ENCODE measurements around the gene DDIT4. TPM values are rescaled to one million over a fixed set of nuclear protein-coding genes. Genes with fewer than 3 reads are reported as not detected.
"Not testable (repeated sequence)": the region's sequence is repeated elsewhere in the genome, so short reads cannot be mapped to it uniquely, and the experiment has no call there.

The DDIT4 gene
- total RNA-seq, 1 donor from 2014 or later: 257 TPM

- H3K27me3 ChIP-seq: no peaks in the 10 kb centered on the region
- Mint-ChIP-seq H3K36me3 (peaks cover 2% of the 10 kb centered on the region), H3K27me3 (ENCODE audit: insufficient read depth, low read depth) (peaks cover 14% of the 10 kb centered on the region), H3K4me1 (peaks cover 25% of the 10 kb centered on the region), H3K4me3 (peak overlapping the region; percentile 38), H3K27ac (peak overlapping the region; percentile 95), H3K9me3 (peaks cover 3% of the 10 kb centered on the region)
- H3K36me3 ChIP-seq: no peaks in the 10 kb centered on the region
- TF ChIP-seq EZH2phosphoT487 (IDR thresholded peaks at IDR 0.05) (no peak), EZH2 (IDR thresholded peaks at IDR 0.05) (no peak)
- TF ChIP-seq, protein P1, sequence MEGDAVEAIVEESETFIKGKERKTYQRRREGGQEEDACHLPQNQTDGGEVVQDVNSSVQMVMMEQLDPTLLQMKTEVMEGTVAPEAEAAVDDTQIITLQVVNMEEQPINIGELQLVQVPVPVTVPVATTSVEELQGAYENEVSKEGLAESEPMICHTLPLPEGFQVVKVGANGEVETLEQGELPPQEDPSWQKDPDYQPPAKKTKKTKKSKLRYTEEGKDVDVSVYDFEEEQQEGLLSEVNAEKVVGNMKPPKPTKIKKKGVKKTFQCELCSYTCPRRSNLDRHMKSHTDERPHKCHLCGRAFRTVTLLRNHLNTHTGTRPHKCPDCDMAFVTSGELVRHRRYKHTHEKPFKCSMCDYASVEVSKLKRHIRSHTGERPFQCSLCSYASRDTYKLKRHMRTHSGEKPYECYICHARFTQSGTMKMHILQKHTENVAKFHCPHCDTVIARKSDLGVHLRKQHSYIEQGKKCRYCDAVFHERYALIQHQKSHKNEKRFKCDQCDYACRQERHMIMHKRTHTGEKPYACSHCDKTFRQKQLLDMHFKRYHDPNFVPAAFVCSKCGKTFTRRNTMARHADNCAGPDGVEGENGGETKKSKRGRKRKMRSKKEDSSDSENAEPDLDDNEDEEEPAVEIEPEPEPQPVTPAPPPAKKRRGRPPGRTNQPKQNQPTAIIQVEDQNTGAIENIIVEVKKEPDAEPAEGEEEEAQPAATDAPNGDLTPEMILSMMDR (IDR thresholded peaks at IDR 0.05): no peak
- peaks cover 4% of the 10 kb centered on the region for H3K4me1 ChIP-seq
- no peaks in the 10 kb centered on the region for H4K20me1 ChIP-seq (ENCODE audit: low read depth)
- DNase-seq (ENCODE audit: low spot score): no peak
- peaks cover 3% of the 10 kb centered on the region for H3F3A ChIP-seq (ENCODE audit: low read depth)
- H3K79me2 ChIP-seq (ENCODE audit: low read depth): no peaks in the 10 kb centered on the region
- H3K4me2 ChIP-seq: no peak overlapping the region
- H3K9me3 ChIP-seq (ENCODE audit: low read depth): no peaks in the 10 kb centered on the region
- H2AFZ ChIP-seq (replicated peaks): no peak overlapping the region
- H3K4me3 ChIP-seq: no peak overlapping the region
- H3K9ac ChIP-seq: no peak overlapping the region
- no peak overlapping the region for H3K27ac ChIP-seq
Measured at GRCh38 chr10:72303424-72304128, 29.9 kb downstream of the DDIT4 start.

- Histone ChIP-seq H3K9ac (no peak overlapping the region), H2AFZ (replicated peaks) (no peak overlapping the region), H3K9me3 (ENCODE audit: low read depth) (no peaks in the 10 kb centered on the region), H3K4me1 (peaks cover 6% of the 10 kb centered on the region), H3K36me3 (no peaks in the 10 kb centered on the region), H3F3A (ENCODE audit: low read depth) (no peaks in the 10 kb centered on the region), H3K79me2 (ENCODE audit: low read depth) (no peaks in the 10 kb centered on the region), H4K20me1 (ENCODE audit: low read depth) (no peaks in the 10 kb centered on the region), H3K27me3 (no peaks in the 10 kb centered on the region), H3K4me3 (no peak overlapping the region), H3K4me2 (no peak overlapping the region), H3K27ac (no peak overlapping the region)
- Mint-ChIP-seq H3K27ac (peak overlapping the region; percentile 83), H3K4me3 (no peak overlapping the region), H3K27me3 (ENCODE audit: insufficient read depth, low read depth) (peaks cover 8% of the 10 kb centered on the region), H3K9me3 (no peaks in the 10 kb centered on the region), H3K36me3 (peaks cover 2% of the 10 kb centered on the region), H3K4me1 (peaks cover 33% of the 10 kb centered on the region)
- no peak for DNase-seq (ENCODE audit: low spot score)
- TF ChIP-seq, protein P1 (IDR thresholded peaks at IDR 0.05): no peak
- TF ChIP-seq EZH2 (IDR thresholded peaks at IDR 0.05) (no peak), EZH2phosphoT487 (IDR thresholded peaks at IDR 0.05) (no peak)
Measured at GRCh38 chr10:72306215-72306760, 32.6 kb downstream of the DDIT4 start.

- H3K9me3 Mint-ChIP-seq; H3K4me3 ChIP-seq; H3K27me3 ChIP-seq; H3K27ac ChIP-seq; H3K36me3 ChIP-seq; H4K20me1 ChIP-seq (ENCODE audit: low read depth); H3K4me1 ChIP-seq; H3K9ac ChIP-seq; H3K9me3 ChIP-seq (ENCODE audit: low read depth); H3F3A ChIP-seq (ENCODE audit: low read depth); H2AFZ ChIP-seq (replicated peaks); H3K4me2 ChIP-seq; H3K4me3 Mint-ChIP-seq; H3K36me3 Mint-ChIP-seq; DNase-seq (ENCODE audit: low spot score); H3K27ac Mint-ChIP-seq; H3K79me2 ChIP-seq (ENCODE audit: low read depth): not testable (repeated sequence)
- Mint-ChIP-seq H3K27me3 (ENCODE audit: insufficient read depth, low read depth) (peaks cover 10% of the 10 kb centered on the region), H3K4me1 (peaks cover 28% of the 10 kb centered on the region)
Measured at GRCh38 chr10:72307711-72308110, 34.0 kb downstream of the DDIT4 start.

- Mint-ChIP-seq H3K27me3 (ENCODE audit: insufficient read depth, low read depth) (peaks cover 7% of the 10 kb centered on the region), H3K4me3 (no peak overlapping the region), H3K9me3 (no peaks in the 10 kb centered on the region), H3K4me1 (peaks cover 28% of the 10 kb centered on the region), H3K36me3 (no peaks in the 10 kb centered on the region), H3K27ac (no peak overlapping the region)
- Histone ChIP-seq H3K9ac (no peak overlapping the region), H3K36me3 (no peaks in the 10 kb centered on the region), H3K4me3 (no peak overlapping the region), H3F3A (ENCODE audit: low read depth) (no peaks in the 10 kb centered on the region), H4K20me1 (ENCODE audit: low read depth) (no peaks in the 10 kb centered on the region), H3K4me1 (peaks cover 6% of the 10 kb centered on the region), H3K4me2 (no peak overlapping the region), H3K27me3 (no peaks in the 10 kb centered on the region), H2AFZ (replicated peaks) (no peak overlapping the region), H3K27ac (no peak overlapping the region), H3K9me3 (ENCODE audit: low read depth) (no peaks in the 10 kb centered on the region), H3K79me2 (ENCODE audit: low read depth) (no peaks in the 10 kb centered on the region)
- TF ChIP-seq, protein P1 (IDR thresholded peaks at IDR 0.05): no peak
- TF ChIP-seq EZH2phosphoT487 (IDR thresholded peaks at IDR 0.05) (no peak), EZH2 (IDR thresholded peaks at IDR 0.05) (no peak)
- DNase-seq (ENCODE audit: low spot score): no peak
Measured at GRCh38 chr10:72308320-72308987, 34.7 kb downstream of the DDIT4 start.

Data from neural progenitor cell (in vitro differentiated cells).